Liver (tissue), 3 donors: Measurements from ENCODE around the gene CACNA1D.

Experiments
- FOXA1 ChIP-seq: IDR thresholded peaks from 2 replicates; pipeline ENCODE4 v1.6.1; 2016; ENCODE audit warnings: antibody characterized with exemption
- GABPA ChIP-seq, 2 donors: IDR thresholded peaks in 1 of 2; conservative IDR thresholded peaks in 1 of 2; 2 replicates each; pipeline ENCODE4 v1.6.1; 2016; ENCODE audit warnings: antibody characterized with exemption in 2 of 2, mild to moderate bottlenecking in 1 of 2, moderate library complexity in 1 of 2
- JUND ChIP-seq, 2 donors: IDR thresholded peaks; 2 replicates each; pipeline ENCODE4 v1.6.1; 2016; ENCODE audit warnings: antibody characterized with exemption in 2 of 2
- NR2F2 ChIP-seq: IDR thresholded peaks from 2 replicates; pipeline ENCODE4 v1.6.1; 2016; ENCODE audit warnings: antibody characterized with exemption
- SP1 ChIP-seq: IDR thresholded peaks from 2 replicates; pipeline ENCODE4 v1.6.1; 2018; ENCODE audit warnings: antibody characterized with exemption, mild to moderate bottlenecking
- TAF1 ChIP-seq: conservative IDR thresholded peaks from 2 replicates; pipeline ENCODE4 v1.6.1; 2016; ENCODE audit warnings: antibody characterized with exemption, mild to moderate bottlenecking
- YY1 ChIP-seq: IDR thresholded peaks from 2 replicates; pipeline ENCODE4 v1.6.1; 2016; ENCODE audit warnings: antibody characterized with exemption, mild to moderate bottlenecking
- ZBTB33 ChIP-seq: IDR thresholded peaks from 2 replicates; pipeline ENCODE4 v1.6.1; 2016; ENCODE audit warnings: antibody characterized with exemption
- TF ChIP-seq, protein P1 (sequence below): fragments of 150-350 bp; IDR thresholded peaks from 2 replicates; pipeline ENCODE4 v1.5.1; 2017; ENCODE audit warnings: improper control_type of control experiment, low read depth, low read length; ENCODE audit not compliant: missing input control
- TF ChIP-seq, protein P2 (sequence below): IDR thresholded peaks from 2 replicates; pipeline ENCODE4 v1.6.1; 2016; ENCODE audit warnings: antibody characterized with exemption
- TF ChIP-seq, protein P3 (sequence below): IDR thresholded peaks from 2 replicates; pipeline ENCODE4 v1.6.1; 2016; ENCODE audit warnings: antibody characterized with exemption, mild to moderate bottlenecking
- TF ChIP-seq, protein P4 (sequence below): IDR thresholded peaks from 2 replicates; pipeline ENCODE4 v1.6.1; 2016; ENCODE audit warnings: antibody characterized with exemption
- donor health status: healthy.
- donor health status: healthy.

DNA sequence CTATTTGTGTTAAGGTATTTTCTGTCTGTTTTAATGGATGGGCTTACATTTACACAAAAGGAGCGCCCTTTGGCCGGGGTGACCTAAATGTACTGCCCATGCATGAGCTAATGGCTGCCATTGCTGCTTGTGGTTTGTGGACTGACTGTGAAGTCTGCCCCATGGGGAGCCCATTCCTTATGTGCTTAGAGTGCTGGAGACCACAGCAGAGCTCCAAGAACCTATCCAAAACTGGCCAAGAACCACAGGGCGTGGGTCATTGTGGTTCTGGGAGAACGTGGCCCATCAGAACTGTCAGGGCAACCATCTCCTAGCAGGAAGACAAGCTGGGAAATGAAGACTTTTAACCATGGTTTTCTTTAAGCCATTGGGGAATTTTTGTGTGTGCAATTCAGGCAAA is 246.5 kb downstream of the CACNA1D start:
- TF ChIP-seq, protein P1, sequence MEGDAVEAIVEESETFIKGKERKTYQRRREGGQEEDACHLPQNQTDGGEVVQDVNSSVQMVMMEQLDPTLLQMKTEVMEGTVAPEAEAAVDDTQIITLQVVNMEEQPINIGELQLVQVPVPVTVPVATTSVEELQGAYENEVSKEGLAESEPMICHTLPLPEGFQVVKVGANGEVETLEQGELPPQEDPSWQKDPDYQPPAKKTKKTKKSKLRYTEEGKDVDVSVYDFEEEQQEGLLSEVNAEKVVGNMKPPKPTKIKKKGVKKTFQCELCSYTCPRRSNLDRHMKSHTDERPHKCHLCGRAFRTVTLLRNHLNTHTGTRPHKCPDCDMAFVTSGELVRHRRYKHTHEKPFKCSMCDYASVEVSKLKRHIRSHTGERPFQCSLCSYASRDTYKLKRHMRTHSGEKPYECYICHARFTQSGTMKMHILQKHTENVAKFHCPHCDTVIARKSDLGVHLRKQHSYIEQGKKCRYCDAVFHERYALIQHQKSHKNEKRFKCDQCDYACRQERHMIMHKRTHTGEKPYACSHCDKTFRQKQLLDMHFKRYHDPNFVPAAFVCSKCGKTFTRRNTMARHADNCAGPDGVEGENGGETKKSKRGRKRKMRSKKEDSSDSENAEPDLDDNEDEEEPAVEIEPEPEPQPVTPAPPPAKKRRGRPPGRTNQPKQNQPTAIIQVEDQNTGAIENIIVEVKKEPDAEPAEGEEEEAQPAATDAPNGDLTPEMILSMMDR = no peak
- TF ChIP-seq FOXA1 = no peak
- TF ChIP-seq, protein P2, sequence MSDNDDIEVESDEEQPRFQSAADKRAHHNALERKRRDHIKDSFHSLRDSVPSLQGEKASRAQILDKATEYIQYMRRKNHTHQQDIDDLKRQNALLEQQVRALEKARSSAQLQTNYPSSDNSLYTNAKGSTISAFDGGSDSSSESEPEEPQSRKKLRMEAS = no peak
- no peak for TF ChIP-seq TAF1
- TF ChIP-seq GABPA (IDR thresholded peaks at IDR 0.05 in 1 of 2, conservative IDR thresholded peaks at IDR 0.05 in 1 of 2) = no peak
- TF ChIP-seq, protein P3, sequence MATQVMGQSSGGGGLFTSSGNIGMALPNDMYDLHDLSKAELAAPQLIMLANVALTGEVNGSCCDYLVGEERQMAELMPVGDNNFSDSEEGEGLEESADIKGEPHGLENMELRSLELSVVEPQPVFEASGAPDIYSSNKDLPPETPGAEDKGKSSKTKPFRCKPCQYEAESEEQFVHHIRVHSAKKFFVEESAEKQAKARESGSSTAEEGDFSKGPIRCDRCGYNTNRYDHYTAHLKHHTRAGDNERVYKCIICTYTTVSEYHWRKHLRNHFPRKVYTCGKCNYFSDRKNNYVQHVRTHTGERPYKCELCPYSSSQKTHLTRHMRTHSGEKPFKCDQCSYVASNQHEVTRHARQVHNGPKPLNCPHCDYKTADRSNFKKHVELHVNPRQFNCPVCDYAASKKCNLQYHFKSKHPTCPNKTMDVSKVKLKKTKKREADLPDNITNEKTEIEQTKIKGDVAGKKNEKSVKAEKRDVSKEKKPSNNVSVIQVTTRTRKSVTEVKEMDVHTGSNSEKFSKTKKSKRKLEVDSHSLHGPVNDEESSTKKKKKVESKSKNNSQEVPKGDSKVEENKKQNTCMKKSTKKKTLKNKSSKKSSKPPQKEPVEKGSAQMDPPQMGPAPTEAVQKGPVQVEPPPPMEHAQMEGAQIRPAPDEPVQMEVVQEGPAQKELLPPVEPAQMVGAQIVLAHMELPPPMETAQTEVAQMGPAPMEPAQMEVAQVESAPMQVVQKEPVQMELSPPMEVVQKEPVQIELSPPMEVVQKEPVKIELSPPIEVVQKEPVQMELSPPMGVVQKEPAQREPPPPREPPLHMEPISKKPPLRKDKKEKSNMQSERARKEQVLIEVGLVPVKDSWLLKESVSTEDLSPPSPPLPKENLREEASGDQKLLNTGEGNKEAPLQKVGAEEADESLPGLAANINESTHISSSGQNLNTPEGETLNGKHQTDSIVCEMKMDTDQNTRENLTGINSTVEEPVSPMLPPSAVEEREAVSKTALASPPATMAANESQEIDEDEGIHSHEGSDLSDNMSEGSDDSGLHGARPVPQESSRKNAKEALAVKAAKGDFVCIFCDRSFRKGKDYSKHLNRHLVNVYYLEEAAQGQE = no peak
- TF ChIP-seq, protein P4, sequence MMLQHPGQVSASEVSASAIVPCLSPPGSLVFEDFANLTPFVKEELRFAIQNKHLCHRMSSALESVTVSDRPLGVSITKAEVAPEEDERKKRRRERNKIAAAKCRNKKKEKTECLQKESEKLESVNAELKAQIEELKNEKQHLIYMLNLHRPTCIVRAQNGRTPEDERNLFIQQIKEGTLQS = no peak
- no peak for TF ChIP-seq YY1
- no peak for TF ChIP-seq SP1
- no peak for TF ChIP-seq ZBTB33
- no peak for TF ChIP-seq JUND (IDR thresholded peaks at IDR 0.05)
- no peak for TF ChIP-seq NR2F2
